Keratinocyte (primary cell): ENCODE results near the gene CFAP298. TPM values are rescaled to one million over a fixed set of nuclear protein-coding genes. Genes with fewer than 3 reads are reported as not detected.

Experiments used
- DNase-seq: peaks from one replicate; pipeline ENCODE4 v3.0.0-alpha.2; 2011; ENCODE audit warnings: low read depth, missing footprints, low spot score
- FAIRE-seq: peaks from 2 replicates; lab custom pipeline; 2011; peaks lifted over from hg19 to GRCh38; lab: Jason Lieb, UNC
- H2AFZ ChIP-seq: 2 replicates; pipeline ENCODE4 v1.6.0; 2012; ENCODE audit warnings: low read length, control low read depth, inconsistent platforms; ENCODE audit not compliant: control insufficient read depth
- H3K27ac ChIP-seq: 2 replicates; pipeline ENCODE4 v1.5.1; 2011; ENCODE audit warnings: low read length; ENCODE audit not compliant: control insufficient read depth, insufficient read depth
- H3K27me3 ChIP-seq: 3 replicates; pipeline ENCODE4 v1.6.0; 2011; ENCODE audit warnings: low read length; ENCODE audit not compliant: control insufficient read depth, insufficient read depth; ENCODE audit errors: extremely low read depth
- H3K36me3 ChIP-seq, 2 experiments: 2 replicates in 1 of 2; 3 replicates in 1 of 2; pipeline ENCODE4 v1.5.1; 2011; ENCODE audit warnings: low read length in 2 of 2, mild to moderate bottlenecking in 1 of 2; ENCODE audit not compliant: control insufficient read depth in 2 of 2, insufficient read depth in 2 of 2; ENCODE audit errors: extremely low read depth in 1 of 2
- H3K4me1 ChIP-seq: 3 replicates; pipeline ENCODE4 v1.5.1; 2011; ENCODE audit warnings: low read length; ENCODE audit not compliant: control insufficient read depth, insufficient read depth; ENCODE audit errors: extremely low read depth
- H3K4me2 ChIP-seq: 3 replicates; pipeline ENCODE4 v1.6.0; 2011; ENCODE audit warnings: low read depth, low read length; ENCODE audit not compliant: control insufficient read depth, insufficient read depth; ENCODE audit errors: extremely low read depth
- H3K4me3 ChIP-seq, 3 experiments: fragments of 200-600 bp in 1 of 3; sonication (generic) in 1 of 3; 2 replicates in 2 of 3; 3 replicates in 1 of 3; pipeline ENCODE4 v1.5.1; 2011 to 2016; ENCODE audit warnings: low read length in 3 of 3, mild to moderate bottlenecking in 3 of 3, control low read depth in 2 of 3, inconsistent platforms in 1 of 3, low read depth in 1 of 3, mixed read lengths in 1 of 3, mixed run types in 1 of 3, moderate library complexity in 1 of 3; ENCODE audit not compliant: control insufficient read depth in 2 of 3, insufficient read depth in 2 of 3; ENCODE audit errors: extremely low read depth in 1 of 3
- H3K79me2 ChIP-seq: 2 replicates; pipeline ENCODE4 v1.6.0; 2012; ENCODE audit warnings: low read length; ENCODE audit not compliant: control insufficient read depth, insufficient read depth
- H3K9ac ChIP-seq: 3 replicates; pipeline ENCODE4 v1.6.0; 2011; ENCODE audit warnings: low read length; ENCODE audit not compliant: control insufficient read depth, insufficient read depth; ENCODE audit errors: extremely low read depth
- H3K9me1 ChIP-seq: 3 replicates; pipeline ENCODE4 v1.6.0; 2011; ENCODE audit warnings: low read length; ENCODE audit not compliant: control insufficient read depth, insufficient read depth; ENCODE audit errors: extremely low read depth
- H3K9me3 ChIP-seq: 2 replicates; pipeline ENCODE4 v1.5.1; 2012; ENCODE audit warnings: low read depth, low read length; ENCODE audit not compliant: control insufficient read depth
- H4K20me1 ChIP-seq: 3 replicates; pipeline ENCODE4 v1.6.0; 2011; ENCODE audit warnings: low read length; ENCODE audit not compliant: control insufficient read depth, insufficient read depth; ENCODE audit errors: extremely low read depth
- CTCF ChIP-seq, 3 experiments: IDR thresholded peaks in 1 of 3; conservative IDR thresholded peaks in 1 of 3; optimal IDR thresholded peaks in 1 of 3; 2 replicates in 2 of 3; 3 replicates in 1 of 3; pipeline versions ENCODE3 to v1.5.1; 2011; ENCODE audit warnings: low read length in 3 of 3, mild to moderate bottlenecking in 3 of 3, moderate library complexity in 2 of 3, control low read depth in 1 of 3, inconsistent platforms in 1 of 3; ENCODE audit not compliant: insufficient read depth in 2 of 3; ENCODE audit errors: extremely low read depth in 1 of 3
- EZH2 ChIP-seq: IDR thresholded peaks from one replicate; pipeline ENCODE4 v1.6.1; 2012; ENCODE audit warnings: inconsistent platforms, mild to moderate bottlenecking, low read length, moderate library complexity
- dilution Hi-C: fragments of 300-500 bp; cut with MboI; formaldehyde crosslinking; loops from one replicate; pipeline ENCODE4 v1.7.0; 2020; ENCODE audit warnings: low sequenced_read_pairs; ENCODE audit not compliant: extremely low pct_ligation_motif_present
- polyA plus RNA-seq, 5 experiments: library from polyadenylated mRNA; depleted of rRNA in 3 of 5; stranded (reverse) in 3 of 5; stranded (forward) in 1 of 5; unstranded in 1 of 5; fragments of >200 nt; gene quantifications; 1 replicate in 1 of 5; 2 replicates in 3 of 5; 3 replicates in 1 of 5; pipeline versions ENCODE4 v1.2.1 to v1.2.3, GENCODE V29; 2011 to 2012; ENCODE audit warnings: missing spikeins in 2 of 5, low read depth in 1 of 5, low replicate concordance in 1 of 5

Gene CFAP298
- polyA plus RNA-seq, 1 donor (not counting 4 experiments of a cell fraction or from before 2014, with no cell fraction given), result 47.2 TPM

- DNase-seq (no peak), FAIRE-seq (no peak)
- dilution Hi-C loops, result no loop called here
- no peaks in the 10 kb centered on the region for H3K27me3 ChIP-seq
- no peak overlapping the region for H3K4me2 ChIP-seq
- H2AFZ ChIP-seq, result no peak overlapping the region
- H3K9ac ChIP-seq, result no peak overlapping the region
- H3K9me3 ChIP-seq, result no peaks in the 10 kb centered on the region
- no peaks in the 10 kb centered on the region for H4K20me1 ChIP-seq
- H3K4me3 ChIP-seq, result no peak overlapping the region
- H3K27ac ChIP-seq, result no peak overlapping the region
- TF ChIP-seq EZH2, result no peak
- TF ChIP-seq CTCF (optimal IDR thresholded peaks at IDR 0.05 in 1 of 3, IDR thresholded peaks at IDR 0.05 in 1 of 3, conservative IDR thresholded peaks at IDR 0.05 in 1 of 3; ENCODE audit: extremely low read depth in 1 of 3, insufficient read depth in 2 of 3, low read length in 3 of 3), result no peak
- H3K4me1 ChIP-seq, result no peaks in the 10 kb centered on the region
- H3K9me1 ChIP-seq, result no peaks in the 10 kb centered on the region
- no peaks in the 10 kb centered on the region for H3K36me3 ChIP-seq
- no peaks in the 10 kb centered on the region for H3K79me2 ChIP-seq
Observed at GRCh38 chr21:32587651-32588050, 24.5 kb downstream of the CFAP298 start.

- dilution Hi-C loops, result no loop called here
- TF ChIP-seq EZH2, result no peak
- no peak for TF ChIP-seq CTCF (optimal IDR thresholded peaks at IDR 0.05 in 1 of 3, IDR thresholded peaks at IDR 0.05 in 1 of 3, conservative IDR thresholded peaks at IDR 0.05 in 1 of 3; ENCODE audit: extremely low read depth in 1 of 3, insufficient read depth in 2 of 3, low read length in 3 of 3)
- no peaks in the 10 kb centered on the region for H3K36me3 ChIP-seq
- no peak for FAIRE-seq
- H3K27me3 ChIP-seq, result no peaks in the 10 kb centered on the region
- H2AFZ ChIP-seq, result no peak overlapping the region
- H3K9me1 ChIP-seq, result no peaks in the 10 kb centered on the region
- H3K4me1 ChIP-seq, result no peaks in the 10 kb centered on the region
- H3K4me2 ChIP-seq, result no peak overlapping the region
- H3K9me3 ChIP-seq, result no peaks in the 10 kb centered on the region
- DNase-seq, result no peak
- no peak overlapping the region for H3K4me3 ChIP-seq
- no peak overlapping the region for H3K9ac ChIP-seq
- H4K20me1 ChIP-seq, result no peaks in the 10 kb centered on the region
- no peak overlapping the region for H3K27ac ChIP-seq
- no peaks in the 10 kb centered on the region for H3K79me2 ChIP-seq
Observed at GRCh38 chr21:32587120-32587519, 25.1 kb downstream of the CFAP298 start.
